GM20000 (cell line): ENCODE measurements around the gene ZBP1.

Experiments used
- DNase-seq: peaks from one replicate; pipeline ENCODE4 v3.0.0; 2012; ENCODE audit warnings: low spot score
- CTCF ChIP-seq: IDR thresholded peaks from 2 replicates; pipeline ENCODE4 v1.5.1; 2012; ENCODE audit warnings: mild to moderate bottlenecking, control low read depth; ENCODE audit errors: extremely low read depth, missing control alignments

ZBP1 gene

GRCh38 chr20:57608516-57608915 lies 11.7 kb downstream of the ZBP1 start:
- no peak for DNase-seq
- no peak for TF ChIP-seq CTCF

- no peak for DNase-seq
- no peak for TF ChIP-seq CTCF
Observed at GRCh38 chr20:57605878-57606277, 14.3 kb downstream of the ZBP1 start.

DNA sequence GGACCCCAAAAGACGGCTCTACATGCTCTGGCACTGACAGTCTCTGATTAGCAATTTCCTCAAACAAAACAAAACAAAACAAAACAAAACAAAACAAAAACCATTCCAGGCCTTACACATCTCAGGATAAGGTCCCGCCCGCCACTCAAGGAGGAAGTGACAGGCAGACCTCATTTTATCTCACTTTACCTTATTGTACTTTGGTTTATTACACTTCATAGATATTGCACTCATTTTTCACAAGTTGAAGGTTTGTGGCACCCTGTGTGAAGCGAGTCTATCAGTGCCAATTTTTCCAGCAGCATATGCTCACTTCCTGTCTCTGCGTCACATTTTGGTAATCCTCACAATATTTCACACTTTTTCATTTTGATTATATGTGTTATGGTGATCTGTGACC lies 15.2 kb downstream of the ZBP1 start:
- no peak for TF ChIP-seq CTCF
- no peak for DNase-seq

- TF ChIP-seq CTCF = no peak
- DNase-seq = no peak
Observed at GRCh38 chr20:57603120-57603519, 17.1 kb downstream of the ZBP1 start.

DNA sequence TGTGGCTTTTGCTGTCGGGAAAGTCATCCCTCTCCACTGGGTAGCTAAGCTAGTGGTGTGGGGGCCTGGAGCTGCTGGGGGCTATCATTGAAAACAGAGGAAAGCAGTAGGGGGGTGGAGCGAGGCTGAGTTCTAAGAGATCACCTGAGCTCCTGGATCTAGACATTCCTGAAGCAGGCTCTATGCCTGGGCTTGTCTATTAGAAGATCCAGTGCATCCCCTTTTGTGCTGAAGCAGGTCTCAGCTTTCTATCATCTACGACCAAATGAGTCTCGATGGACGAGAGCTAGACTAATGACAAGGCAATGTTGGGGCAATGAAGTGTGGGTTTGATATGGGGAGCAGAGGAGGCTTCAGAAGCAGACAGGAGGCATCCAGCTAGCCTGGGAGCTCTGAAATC lies 18.5 kb downstream of the ZBP1 start:
- no peak for DNase-seq
- no peak for TF ChIP-seq CTCF

DNA sequence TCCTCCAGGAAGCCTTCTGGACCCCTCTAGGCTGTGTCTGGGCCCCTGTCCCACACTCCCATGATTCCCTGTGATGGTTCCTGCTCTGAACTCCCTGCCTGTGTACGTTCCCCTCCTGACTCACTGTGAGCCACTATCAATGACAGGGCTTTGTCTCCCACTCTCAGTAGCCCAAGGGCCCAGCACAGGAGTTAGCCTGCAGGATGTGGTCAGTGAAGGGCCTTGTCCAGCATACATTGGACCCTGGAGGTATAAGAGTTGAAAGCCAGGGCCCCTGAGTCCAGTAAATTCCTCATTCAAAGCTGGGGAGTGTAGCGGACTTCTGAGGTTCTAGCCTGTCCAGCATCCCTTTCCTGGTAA lies 19.0 kb downstream of the ZBP1 start:
- TF ChIP-seq CTCF = no peak
- DNase-seq = no peak

GRCh38 chr20:57600320-57601210 lies 19.7 kb downstream of the ZBP1 start:
- no peak for TF ChIP-seq CTCF

More at GRCh38 chr20:57600320-57601210, 19.7 kb downstream of the ZBP1 start:
- no peak for DNase-seq
